Ishikawa (cell line): ENCODE measurements around the gene CNOT6.

Experiments
- CEBPB ChIP-seq: IDR thresholded peaks from 2 replicates; pipeline ENCODE4 v1.6.1; 2012
- CREB1 ChIP-seq: IDR thresholded peaks from 2 replicates; pipeline ENCODE4 v1.6.1; 2012; ENCODE audit warnings: low read depth
- EGR1 ChIP-seq: IDR thresholded peaks from 2 replicates; pipeline ENCODE4 v1.6.1; 2012
- EP300 ChIP-seq: IDR thresholded peaks from 2 replicates; pipeline ENCODE4 v1.6.1; 2012; ENCODE audit warnings: borderline replicate concordance
- FOXM1 ChIP-seq: IDR thresholded peaks from 2 replicates; pipeline ENCODE4 v1.6.1; 2012; ENCODE audit warnings: low read depth, borderline replicate concordance
- NFIC ChIP-seq: IDR thresholded peaks from 2 replicates; pipeline ENCODE4 v1.6.1; 2012
- RAD21 ChIP-seq: IDR thresholded peaks from 2 replicates; pipeline ENCODE4 v1.6.1; 2012; ENCODE audit warnings: low read depth
- TAF1 ChIP-seq: IDR thresholded peaks from 2 replicates; pipeline ENCODE4 v1.6.1; 2012; ENCODE audit warnings: low read depth, mild to moderate bottlenecking
- TCF12 ChIP-seq: IDR thresholded peaks from 2 replicates; pipeline ENCODE4 v1.6.1; 2012; ENCODE audit warnings: low read depth
- TEAD4 ChIP-seq: IDR thresholded peaks from 2 replicates; pipeline ENCODE4 v1.6.1; 2012
- YY1 ChIP-seq: IDR thresholded peaks from 2 replicates; pipeline ENCODE4 v1.6.1; 2012; ENCODE audit warnings: low read depth
- ZBTB7A ChIP-seq: IDR thresholded peaks from 2 replicates; pipeline ENCODE4 v1.6.1; 2012; ENCODE audit warnings: low read depth
- TF ChIP-seq, protein P1 (sequence below): IDR thresholded peaks from 2 replicates; pipeline ENCODE4 v1.6.1; 2012
- TF ChIP-seq, protein P2 (sequence below): IDR thresholded peaks from 2 replicates; pipeline ENCODE4 v1.6.1; 2012; ENCODE audit warnings: low read depth, mild to moderate bottlenecking
- TF ChIP-seq, protein P3 (sequence below): IDR thresholded peaks from 2 replicates; pipeline ENCODE4 v1.6.1; 2012

Gene CNOT6

DNA sequence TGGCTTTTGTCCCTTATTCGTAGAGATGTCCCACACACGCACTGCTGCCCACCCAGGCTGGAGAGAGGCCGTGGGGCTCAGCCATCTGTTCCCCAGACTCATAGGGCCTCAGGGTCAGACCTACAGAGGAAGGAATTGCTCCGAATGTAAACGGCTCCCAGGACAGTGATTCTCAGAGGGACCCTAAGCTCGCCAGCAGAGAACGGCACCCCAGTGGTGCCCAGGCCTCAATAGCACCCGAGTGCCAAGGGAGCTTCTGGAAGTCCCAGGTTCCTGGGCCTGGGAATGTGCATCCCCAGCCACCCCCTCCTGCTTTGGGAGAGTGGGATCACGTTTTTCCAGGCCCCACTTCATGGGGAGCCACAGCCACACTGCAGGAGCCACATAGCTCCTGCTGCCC lies 32.9 kb upstream of the CNOT6 start:
- TF ChIP-seq TCF12 = no peak
- TF ChIP-seq, protein P1, sequence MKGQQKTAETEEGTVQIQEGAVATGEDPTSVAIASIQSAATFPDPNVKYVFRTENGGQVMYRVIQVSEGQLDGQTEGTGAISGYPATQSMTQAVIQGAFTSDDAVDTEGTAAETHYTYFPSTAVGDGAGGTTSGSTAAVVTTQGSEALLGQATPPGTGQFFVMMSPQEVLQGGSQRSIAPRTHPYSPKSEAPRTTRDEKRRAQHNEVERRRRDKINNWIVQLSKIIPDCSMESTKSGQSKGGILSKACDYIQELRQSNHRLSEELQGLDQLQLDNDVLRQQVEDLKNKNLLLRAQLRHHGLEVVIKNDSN = no peak
- no peak for TF ChIP-seq YY1
- TF ChIP-seq CREB1 = no peak
- TF ChIP-seq, protein P2, sequence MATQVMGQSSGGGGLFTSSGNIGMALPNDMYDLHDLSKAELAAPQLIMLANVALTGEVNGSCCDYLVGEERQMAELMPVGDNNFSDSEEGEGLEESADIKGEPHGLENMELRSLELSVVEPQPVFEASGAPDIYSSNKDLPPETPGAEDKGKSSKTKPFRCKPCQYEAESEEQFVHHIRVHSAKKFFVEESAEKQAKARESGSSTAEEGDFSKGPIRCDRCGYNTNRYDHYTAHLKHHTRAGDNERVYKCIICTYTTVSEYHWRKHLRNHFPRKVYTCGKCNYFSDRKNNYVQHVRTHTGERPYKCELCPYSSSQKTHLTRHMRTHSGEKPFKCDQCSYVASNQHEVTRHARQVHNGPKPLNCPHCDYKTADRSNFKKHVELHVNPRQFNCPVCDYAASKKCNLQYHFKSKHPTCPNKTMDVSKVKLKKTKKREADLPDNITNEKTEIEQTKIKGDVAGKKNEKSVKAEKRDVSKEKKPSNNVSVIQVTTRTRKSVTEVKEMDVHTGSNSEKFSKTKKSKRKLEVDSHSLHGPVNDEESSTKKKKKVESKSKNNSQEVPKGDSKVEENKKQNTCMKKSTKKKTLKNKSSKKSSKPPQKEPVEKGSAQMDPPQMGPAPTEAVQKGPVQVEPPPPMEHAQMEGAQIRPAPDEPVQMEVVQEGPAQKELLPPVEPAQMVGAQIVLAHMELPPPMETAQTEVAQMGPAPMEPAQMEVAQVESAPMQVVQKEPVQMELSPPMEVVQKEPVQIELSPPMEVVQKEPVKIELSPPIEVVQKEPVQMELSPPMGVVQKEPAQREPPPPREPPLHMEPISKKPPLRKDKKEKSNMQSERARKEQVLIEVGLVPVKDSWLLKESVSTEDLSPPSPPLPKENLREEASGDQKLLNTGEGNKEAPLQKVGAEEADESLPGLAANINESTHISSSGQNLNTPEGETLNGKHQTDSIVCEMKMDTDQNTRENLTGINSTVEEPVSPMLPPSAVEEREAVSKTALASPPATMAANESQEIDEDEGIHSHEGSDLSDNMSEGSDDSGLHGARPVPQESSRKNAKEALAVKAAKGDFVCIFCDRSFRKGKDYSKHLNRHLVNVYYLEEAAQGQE = no peak
- no peak for TF ChIP-seq ZBTB7A
- TF ChIP-seq NFIC = no peak
- no peak for TF ChIP-seq FOXM1
- TF ChIP-seq, protein P3, sequence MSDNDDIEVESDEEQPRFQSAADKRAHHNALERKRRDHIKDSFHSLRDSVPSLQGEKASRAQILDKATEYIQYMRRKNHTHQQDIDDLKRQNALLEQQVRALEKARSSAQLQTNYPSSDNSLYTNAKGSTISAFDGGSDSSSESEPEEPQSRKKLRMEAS = no peak
- no peak for TF ChIP-seq TAF1
- no peak for TF ChIP-seq EGR1
- TF ChIP-seq RAD21 = no peak
- TF ChIP-seq CEBPB = no peak
- no peak for TF ChIP-seq TEAD4

DNA sequence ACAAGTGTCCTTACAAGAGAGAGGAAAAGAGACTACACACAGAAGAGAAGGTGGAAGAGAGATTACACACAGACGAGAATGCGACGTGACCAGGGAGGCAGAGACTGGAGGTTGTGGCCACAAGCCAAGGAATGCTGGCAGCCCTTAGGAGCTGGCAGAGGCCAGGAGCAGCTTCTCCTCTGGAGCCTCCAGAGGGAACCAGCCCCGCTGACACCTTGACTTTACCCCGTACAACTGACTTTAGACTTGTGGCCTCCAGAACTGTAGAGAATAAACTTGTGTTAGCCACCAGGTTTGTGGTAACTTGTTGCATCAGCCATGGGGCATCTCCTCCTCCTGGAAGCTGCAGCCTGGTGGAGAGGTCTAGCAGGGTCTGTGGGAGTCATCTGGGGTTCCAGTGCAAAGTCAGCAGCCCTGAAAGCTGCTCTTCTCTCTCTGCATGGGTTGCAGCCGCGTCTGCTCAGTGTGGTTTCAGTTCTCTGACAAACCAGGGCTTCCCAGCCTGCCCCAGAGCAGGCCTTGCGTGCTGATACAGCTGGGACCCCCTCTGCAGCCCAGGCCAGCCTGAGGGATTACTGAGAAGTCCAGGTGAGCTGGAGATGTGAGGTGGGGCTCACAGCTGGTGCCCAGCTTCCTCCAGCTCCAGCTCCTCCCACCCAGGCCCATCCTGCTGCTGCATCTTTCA lies 30.8 kb upstream of the CNOT6 start:
- TF ChIP-seq FOXM1 (no peak), TEAD4 (no peak), CREB1 (no peak), TCF12 (no peak), EP300 (no peak), EGR1 (no peak), ZBTB7A (no peak), YY1 (no peak), RAD21 (no peak), CEBPB (no peak), TAF1 (no peak), NFIC (no peak)
- TF ChIP-seq, protein P2 = no peak
- TF ChIP-seq, protein P3 = no peak
- TF ChIP-seq, protein P1 = no peak

DNA sequence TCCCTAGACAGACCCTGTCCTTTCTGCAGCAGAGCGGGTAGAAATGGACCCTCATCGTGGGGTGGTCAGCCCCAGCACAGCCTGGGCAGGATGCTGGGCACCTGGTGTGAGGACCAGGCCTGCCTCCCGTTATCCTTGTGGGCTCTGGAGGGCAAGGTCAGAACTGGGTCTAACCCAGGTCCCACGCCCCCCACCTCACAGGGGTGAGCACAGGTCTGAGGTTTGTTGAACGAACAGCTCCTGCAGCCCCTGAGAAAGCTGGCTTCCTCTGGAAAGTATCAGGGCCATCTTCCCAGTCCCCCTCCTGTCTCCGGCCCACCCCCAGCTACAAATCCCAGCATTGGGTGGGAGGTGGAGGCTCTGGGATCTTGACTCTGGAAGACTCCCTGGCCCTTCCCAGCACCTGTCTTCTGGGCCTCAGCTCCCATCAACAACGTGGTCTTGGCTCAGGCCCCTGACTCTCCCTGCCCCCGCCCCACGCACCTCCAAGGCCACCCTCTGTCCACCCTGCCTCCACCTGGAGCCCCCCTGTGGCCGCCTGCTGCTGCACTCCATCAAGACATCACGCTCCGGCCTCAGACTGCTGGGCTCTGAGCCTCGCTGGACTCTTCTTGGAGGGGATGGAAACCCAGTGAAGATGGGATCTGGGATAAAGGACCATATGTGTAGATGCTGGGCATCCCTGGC lies 30.1 kb upstream of the CNOT6 start:
- TF ChIP-seq CEBPB (no peak), FOXM1 (no peak), TEAD4 (no peak), NFIC (no peak), EP300 (no peak), CREB1 (no peak), RAD21 (no peak), TCF12 (no peak), YY1 (no peak), ZBTB7A (no peak)
- TF ChIP-seq, protein P2 = no peak
- TF ChIP-seq, protein P3 = no peak

DNA sequence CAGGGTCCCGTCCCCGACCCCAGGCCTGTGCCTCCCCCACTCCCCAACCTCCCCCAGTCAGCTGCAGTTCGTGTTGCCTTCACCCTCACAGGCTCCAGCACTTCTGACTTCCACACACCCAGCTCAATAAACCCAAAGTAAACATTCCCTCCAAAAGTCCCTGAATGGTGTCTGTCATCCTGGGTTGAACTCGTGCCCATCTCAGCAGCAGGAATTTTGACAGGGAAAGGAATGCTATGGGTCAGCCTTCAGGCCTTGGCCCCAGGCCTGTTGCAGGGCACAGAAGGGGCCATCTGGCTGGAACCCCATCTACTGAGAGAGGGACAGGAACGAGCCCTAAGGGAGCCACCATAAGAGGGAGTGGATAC lies 29.6 kb upstream of the CNOT6 start:
- TF ChIP-seq TCF12 (no peak), FOXM1 (no peak), YY1 (no peak), CREB1 (no peak), RAD21 (no peak)
